GM18520 (cell line): Measurements from ENCODE around the gene GUCA2B.

Experiments used
- ATAC-seq: cut with Tn5 transposase; IDR thresholded peaks from one replicate; pipeline ENCODE4 v1.9.1; 2021; ENCODE audit not compliant: unreplicated experiment

GUCA2B gene

GRCh38 chr1:42165511-42166210 is 12.5 kb downstream of the GUCA2B start:
- ATAC-seq, result no peak

- no peak for ATAC-seq
Observed at GRCh38 chr1:42167611-42168390, 14.6 kb downstream of the GUCA2B start.

- ATAC-seq, result no peak
Observed at GRCh38 chr1:42168391-42168670, 15.1 kb downstream of the GUCA2B start.

- no peak for ATAC-seq
Observed at GRCh38 chr1:42168763-42169162, 15.6 kb downstream of the GUCA2B start.

DNA sequence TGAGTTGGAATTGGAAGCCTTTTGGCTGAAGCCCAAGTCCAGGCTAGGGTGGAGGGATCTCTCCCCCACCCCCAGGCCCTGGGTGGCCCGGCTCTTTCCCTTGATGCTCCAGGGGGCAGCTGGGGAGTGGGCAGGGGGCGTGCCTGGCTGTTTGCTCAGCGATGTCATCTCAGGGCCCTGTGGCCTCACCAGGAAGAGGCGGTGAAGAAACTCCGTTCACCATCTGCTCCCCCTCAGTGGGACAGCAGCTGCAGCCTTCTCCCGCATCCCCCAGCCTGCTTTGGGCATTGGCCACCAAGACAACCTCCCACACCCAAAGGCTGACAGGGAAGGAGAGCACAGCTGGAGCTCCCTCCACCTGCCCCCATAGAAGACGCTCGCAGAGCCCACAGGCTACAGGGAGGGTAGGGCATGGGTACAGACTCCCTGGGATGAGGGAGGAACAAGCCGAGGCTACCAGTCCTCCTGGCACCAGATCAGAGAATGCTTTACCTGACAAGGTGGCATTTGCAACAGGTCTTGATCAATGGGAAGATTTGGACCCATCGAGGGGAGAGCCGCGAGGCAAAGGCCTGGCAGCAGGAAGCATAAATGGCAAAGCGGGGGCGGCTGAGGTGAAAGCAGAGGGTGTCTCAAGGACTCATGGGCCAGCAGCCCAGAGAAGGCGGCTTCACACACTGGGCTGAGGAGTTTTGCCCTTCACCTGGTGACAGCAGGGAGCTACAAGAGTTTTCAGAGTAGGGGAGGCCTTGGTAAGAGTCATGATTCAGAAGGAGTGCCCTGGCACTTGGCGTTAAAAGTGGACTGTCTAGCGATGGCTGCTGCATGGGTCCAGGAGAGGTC is 17.8 kb downstream of the GUCA2B start:
- no peak for ATAC-seq

DNA sequence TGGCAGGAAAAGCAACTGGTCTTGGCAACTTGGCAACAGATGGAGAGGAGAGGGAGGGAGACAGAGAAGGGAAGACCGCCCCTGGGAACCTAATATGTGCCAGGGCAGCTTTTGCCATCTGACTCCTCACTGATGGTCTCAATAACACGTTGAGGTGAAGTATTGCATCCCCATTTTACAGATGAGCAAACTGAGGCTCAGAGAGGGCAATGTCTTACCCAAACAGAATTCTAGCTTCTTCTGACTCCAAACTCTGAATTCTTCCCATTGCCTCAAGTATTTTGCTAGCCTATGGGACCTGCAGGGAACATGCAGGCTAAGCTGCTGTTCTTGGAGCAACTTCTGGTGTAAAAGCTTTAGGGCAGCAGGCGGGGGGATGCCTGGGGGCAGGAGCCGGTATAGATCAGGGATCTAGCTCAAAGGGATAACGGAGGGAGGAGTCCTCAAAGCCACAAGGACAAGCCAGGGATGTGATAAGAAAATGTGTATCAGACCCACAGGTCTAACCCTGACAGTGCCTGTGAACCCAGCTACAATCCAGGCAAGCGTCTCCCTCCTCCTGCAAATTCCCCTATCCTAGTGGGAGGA is 18.6 kb downstream of the GUCA2B start:
- ATAC-seq, result no peak

DNA sequence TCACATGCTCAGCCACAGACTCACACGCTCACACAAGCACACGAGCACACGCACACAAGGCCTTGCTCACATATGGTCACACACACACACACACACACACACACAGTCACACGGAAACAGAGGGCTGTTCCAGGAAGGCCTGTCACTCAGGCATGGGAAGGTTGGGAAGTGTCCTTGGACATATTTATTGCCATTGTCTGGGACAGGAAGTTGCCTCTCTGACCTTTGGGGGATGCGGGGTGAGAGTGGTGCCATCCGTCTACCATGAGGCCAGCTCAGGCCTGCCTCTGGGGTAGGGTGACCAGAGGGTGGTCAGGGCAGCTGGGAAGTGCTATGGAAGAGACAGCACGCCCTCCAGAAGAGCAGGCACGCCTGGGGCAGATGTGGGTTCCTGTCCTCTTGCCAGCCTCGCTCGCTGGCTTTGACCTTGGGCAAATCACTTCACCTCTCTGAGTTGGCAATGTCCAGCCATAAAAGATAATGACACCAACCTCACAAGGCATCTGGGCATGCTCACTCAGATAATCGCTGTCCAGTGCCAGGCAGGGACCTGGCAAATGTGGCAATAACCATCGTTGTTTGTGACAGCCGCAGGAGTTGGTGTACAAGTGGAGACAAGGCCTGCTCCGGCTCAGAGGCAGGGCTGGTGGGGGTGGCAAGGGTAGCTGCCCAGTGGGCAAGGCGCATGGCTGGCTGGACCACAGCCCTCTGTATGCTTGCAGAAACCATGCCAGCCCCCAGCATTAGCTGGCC is 19.3 kb downstream of the GUCA2B start:
- no peak for ATAC-seq

DNA sequence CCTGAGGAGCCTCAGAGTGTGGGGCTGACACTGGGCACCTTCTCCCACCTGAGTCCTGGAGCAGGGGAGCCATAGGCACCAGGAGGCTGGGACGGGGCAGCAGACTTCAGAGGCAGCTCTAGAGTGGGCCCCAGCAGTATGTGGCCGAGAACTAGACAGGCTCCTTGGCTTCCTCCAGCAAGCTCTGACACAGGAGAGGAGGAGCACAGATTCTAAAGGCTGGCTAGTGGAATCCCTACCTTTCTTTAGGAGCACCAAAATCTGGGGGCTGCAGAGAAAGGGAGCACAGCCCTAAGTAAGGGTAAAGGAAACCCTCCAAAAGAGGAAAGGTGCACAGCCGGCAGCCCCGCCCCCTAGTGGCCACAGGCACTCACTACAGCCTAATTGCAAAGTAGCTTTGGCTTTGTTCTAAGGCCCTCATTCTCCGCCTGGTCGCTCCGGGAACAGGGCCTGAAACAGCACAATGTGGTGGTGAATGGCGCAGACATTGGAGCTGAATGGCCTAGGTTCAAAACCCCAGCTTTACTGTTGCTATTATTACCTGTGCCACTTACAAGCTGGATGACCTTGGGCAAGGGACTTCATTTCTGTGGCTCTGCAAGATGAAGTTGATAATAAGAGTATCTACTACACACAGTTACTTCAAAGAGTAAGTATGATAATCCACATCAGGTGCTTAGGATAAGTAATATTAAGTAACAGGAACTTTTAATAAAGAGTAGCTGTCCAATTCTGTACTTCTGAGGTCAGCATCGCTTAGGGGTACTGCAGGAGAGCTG is 20.1 kb downstream of the GUCA2B start:
- no peak for ATAC-seq

- no peak for ATAC-seq
Observed at GRCh38 chr1:42173961-42174735, 20.9 kb downstream of the GUCA2B start.

GRCh38 chr1:42175314-42176054 is 22.3 kb downstream of the GUCA2B start:
- no peak for ATAC-seq

GRCh38 chr1:42176902-42177519 is 23.8 kb downstream of the GUCA2B start:
- ATAC-seq, result no peak

GRCh38 chr1:42177541-42177981 is 24.4 kb downstream of the GUCA2B start:
- ATAC-seq, result no peak

GRCh38 chr1:42178249-42178648 is 25.0 kb downstream of the GUCA2B start:
- no peak for ATAC-seq

DNA sequence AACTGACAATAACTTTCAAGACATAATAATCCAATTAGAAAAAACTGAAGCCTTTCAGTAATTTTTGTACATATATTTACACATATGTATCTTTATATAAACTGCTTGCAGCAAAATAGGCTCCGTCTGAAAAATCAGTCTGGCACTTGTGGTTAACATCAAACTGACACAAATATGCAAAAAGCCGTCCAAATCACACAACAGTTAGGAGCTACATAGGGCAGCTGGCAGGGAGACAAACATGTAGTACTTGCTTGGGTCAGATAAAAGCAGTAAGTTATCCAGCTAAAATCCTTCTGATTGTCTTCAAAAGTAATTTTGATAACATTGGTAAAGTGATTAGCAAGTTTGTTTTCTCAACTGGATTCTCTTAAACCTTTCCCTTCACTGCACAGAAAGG is 26.1 kb downstream of the GUCA2B start:
- ATAC-seq, result no peak

GRCh38 chr1:42179900-42180329 is 26.7 kb downstream of the GUCA2B start:
- ATAC-seq, result no peak

- no peak for ATAC-seq
Observed at GRCh38 chr1:42181687-42182086, 28.5 kb downstream of the GUCA2B start.

DNA sequence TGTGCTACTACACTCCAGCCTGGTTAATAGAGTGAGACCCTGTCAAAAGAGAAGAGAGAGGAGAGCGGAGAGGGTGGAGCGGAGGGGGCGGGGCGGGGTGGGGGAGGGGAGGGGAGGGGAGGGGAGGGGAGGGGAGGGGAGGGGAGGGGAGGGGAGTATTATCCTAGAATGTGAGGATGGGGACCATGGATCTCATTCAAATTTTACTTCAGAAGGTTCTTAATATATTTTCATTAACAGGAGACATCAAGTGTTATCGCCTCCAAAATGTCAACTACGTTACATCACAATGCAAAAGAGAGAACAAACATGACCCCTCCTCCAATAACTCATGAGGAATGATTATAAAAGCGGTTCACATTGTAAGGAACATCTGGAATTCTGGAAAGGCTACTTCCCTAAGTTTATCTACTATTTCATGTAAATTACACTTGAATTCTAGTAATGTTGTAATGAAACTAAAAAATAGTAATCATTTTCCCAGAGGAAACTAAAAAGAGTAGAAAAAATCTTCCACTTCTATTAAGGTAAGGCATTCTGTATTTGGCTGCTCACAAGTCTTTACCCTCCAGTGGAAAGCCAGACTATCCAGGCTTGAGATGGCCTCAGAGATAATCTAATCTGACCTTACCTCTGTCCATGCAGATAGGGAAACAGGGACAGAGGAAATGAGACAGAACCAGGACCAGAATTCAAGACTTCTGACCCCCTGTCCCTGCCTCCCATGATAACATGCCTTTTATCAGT is 30.2 kb downstream of the GUCA2B start:
- ATAC-seq, result no peak
